Measurements from ENCODE around the gene METAP1D. TPM values are rescaled to one million over a fixed set of nuclear protein-coding genes. Genes with fewer than 3 reads are reported as not detected.

Gene METAP1D
- total RNA-seq, 1 experiment from 2014 or later: 5.2 TPM

DNA sequence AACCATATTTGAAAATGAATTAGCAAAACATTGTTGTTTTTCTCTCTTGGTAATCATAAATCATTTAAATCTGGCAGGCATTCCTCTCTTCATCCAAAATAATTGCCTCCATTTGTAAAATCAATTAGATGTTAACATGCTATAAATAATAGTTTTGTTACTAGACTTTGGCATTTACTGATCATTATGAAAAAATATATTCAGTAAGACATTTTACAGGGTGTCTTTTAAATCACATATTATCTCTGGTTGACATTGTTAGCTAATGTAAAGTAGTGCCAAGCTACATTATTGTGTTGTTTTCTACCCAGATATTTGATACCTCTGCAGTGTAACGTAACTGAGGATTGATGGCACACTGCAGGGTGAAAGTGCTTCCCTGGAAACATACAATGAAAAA lies 53.7 kb downstream of the METAP1D start:
- Histone ChIP-seq H3K18ac (ENCODE audit: insufficient read length, low read depth, low read length) (no peak overlapping the region), H2BK120ac (ENCODE audit: low read depth, low read length, poor library complexity, severe bottlenecking) (no peak overlapping the region), H3K14ac (ENCODE audit: insufficient read depth, low read length) (no peak overlapping the region), H3K27me3 (ENCODE audit: insufficient read depth, low read length) (no peaks in the 10 kb centered on the region), H3K23me2 (ENCODE audit: insufficient read length, low read depth, low read length, poor library complexity, severe bottlenecking) (no peaks in the 10 kb centered on the region), H2AFZ (ENCODE audit: low read length) (no peak overlapping the region), H4K8ac (replicated peaks; ENCODE audit: insufficient read length, low read depth, low read length) (no peak overlapping the region), H3K56ac (ENCODE audit: insufficient read length, low read depth, low read length) (no peak overlapping the region), H2BK5ac (ENCODE audit: insufficient read length, low read length) (no peak overlapping the region), H4K91ac (ENCODE audit: insufficient read length, low read depth, low read length) (no peak overlapping the region), H3K79me2 (ENCODE audit: insufficient read depth, low read length) (no peaks in the 10 kb centered on the region), H2AK5ac (ENCODE audit: insufficient read length, low read length) (no peak overlapping the region), H3K27ac (ENCODE audit: insufficient read length, low read depth, low read length) (no peak overlapping the region), H3K79me1 (ENCODE audit: insufficient read depth, low read depth, low read length, poor library complexity, severe bottlenecking) (no peaks in the 10 kb centered on the region), H4K5ac (ENCODE audit: insufficient read length, low read depth, low read length) (no peak overlapping the region), H2BK15ac (ENCODE audit: low read depth, low read length) (no peak overlapping the region), H3K9ac (ENCODE audit: extremely low read depth, insufficient read length, low read length) (no peak overlapping the region), H3K4me1 (ENCODE audit: insufficient read depth, low read length) (no peaks in the 10 kb centered on the region), H3K4me2 (ENCODE audit: insufficient read depth, insufficient read length, low read length) (no peak overlapping the region), H3K9me3 (ENCODE audit: control insufficient read depth, low read depth, low read length) (no peaks in the 10 kb centered on the region), H3T11ph (ENCODE audit: low read length) (no peak overlapping the region), H2BK12ac (ENCODE audit: insufficient read length, low read depth, low read length) (no peak overlapping the region), H3K23ac (ENCODE audit: insufficient read length, low read depth, low read length) (no peak overlapping the region), H2BK20ac (ENCODE audit: low read depth, low read length, poor library complexity, severe bottlenecking) (no peak overlapping the region), H3K4ac (ENCODE audit: low read depth, low read length) (no peak overlapping the region), H4K20me1 (ENCODE audit: control insufficient read depth, insufficient read depth, insufficient read length) (no peaks in the 10 kb centered on the region)
- no CpG with 5 or more reads among the region's 1 CpG for WGBS (ENCODE audit: extremely low coverage, insufficient read length, low lambda C conversion rate)
- no peaks in the 10 kb centered on the region for H3K4me1 Mint-ChIP-seq
- H3K9me3 Mint-ChIP-seq: no peaks in the 10 kb centered on the region
- no peak for DNase-seq
- H3K27ac Mint-ChIP-seq: no peak overlapping the region
- no peaks in the 10 kb centered on the region for H3K36me3 Mint-ChIP-seq (ENCODE audit: insufficient read depth in 1 of 3, low read depth in 3 of 3)
- H3K27me3 Mint-ChIP-seq (ENCODE audit: low read depth): no peaks in the 10 kb centered on the region
- no peak overlapping the region for H3K4me3 Mint-ChIP-seq
- TF ChIP-seq, protein P1, sequence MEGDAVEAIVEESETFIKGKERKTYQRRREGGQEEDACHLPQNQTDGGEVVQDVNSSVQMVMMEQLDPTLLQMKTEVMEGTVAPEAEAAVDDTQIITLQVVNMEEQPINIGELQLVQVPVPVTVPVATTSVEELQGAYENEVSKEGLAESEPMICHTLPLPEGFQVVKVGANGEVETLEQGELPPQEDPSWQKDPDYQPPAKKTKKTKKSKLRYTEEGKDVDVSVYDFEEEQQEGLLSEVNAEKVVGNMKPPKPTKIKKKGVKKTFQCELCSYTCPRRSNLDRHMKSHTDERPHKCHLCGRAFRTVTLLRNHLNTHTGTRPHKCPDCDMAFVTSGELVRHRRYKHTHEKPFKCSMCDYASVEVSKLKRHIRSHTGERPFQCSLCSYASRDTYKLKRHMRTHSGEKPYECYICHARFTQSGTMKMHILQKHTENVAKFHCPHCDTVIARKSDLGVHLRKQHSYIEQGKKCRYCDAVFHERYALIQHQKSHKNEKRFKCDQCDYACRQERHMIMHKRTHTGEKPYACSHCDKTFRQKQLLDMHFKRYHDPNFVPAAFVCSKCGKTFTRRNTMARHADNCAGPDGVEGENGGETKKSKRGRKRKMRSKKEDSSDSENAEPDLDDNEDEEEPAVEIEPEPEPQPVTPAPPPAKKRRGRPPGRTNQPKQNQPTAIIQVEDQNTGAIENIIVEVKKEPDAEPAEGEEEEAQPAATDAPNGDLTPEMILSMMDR (conservative IDR thresholded peaks at IDR 0.05): no peak
